Liver (tissue), 3 donors: ENCODE measurements around the gene EFEMP2.

ENCODE experiments used
- CTCF ChIP-seq: fragments of 150-350 bp; IDR thresholded peaks from 2 replicates; pipeline ENCODE4 v1.5.1; 2017; ENCODE audit warnings: improper control_type of control experiment, low read depth, low read length; ENCODE audit not compliant: missing input control
- EGR1 ChIP-seq, 2 donors: IDR thresholded peaks; 2 replicates each; pipeline ENCODE4 v1.6.1; 2016 to 2018; ENCODE audit warnings: antibody characterized with exemption in 2 of 2, low read depth in 2 of 2
- GABPA ChIP-seq, 2 donors: IDR thresholded peaks in 1 of 2; conservative IDR thresholded peaks in 1 of 2; 2 replicates each; pipeline ENCODE4 v1.6.1; 2016; ENCODE audit warnings: antibody characterized with exemption in 2 of 2, mild to moderate bottlenecking in 1 of 2, moderate library complexity in 1 of 2
- JUND ChIP-seq, 2 donors: IDR thresholded peaks; 2 replicates each; pipeline ENCODE4 v1.6.1; 2016; ENCODE audit warnings: antibody characterized with exemption in 2 of 2
- MAX ChIP-seq: IDR thresholded peaks from 2 replicates; pipeline ENCODE4 v1.6.1; 2016; ENCODE audit warnings: antibody characterized with exemption
- SP1 ChIP-seq: IDR thresholded peaks from 2 replicates; pipeline ENCODE4 v1.6.1; 2018; ENCODE audit warnings: antibody characterized with exemption, mild to moderate bottlenecking
- TAF1 ChIP-seq: conservative IDR thresholded peaks from 2 replicates; pipeline ENCODE4 v1.6.1; 2016; ENCODE audit warnings: antibody characterized with exemption, mild to moderate bottlenecking
- TF ChIP-seq, protein P1 (sequence below): IDR thresholded peaks from 2 replicates; pipeline ENCODE4 v1.6.1; 2016; ENCODE audit warnings: antibody characterized with exemption, mild to moderate bottlenecking
- donor health status: healthy.
- donor health status: healthy.

DNA sequence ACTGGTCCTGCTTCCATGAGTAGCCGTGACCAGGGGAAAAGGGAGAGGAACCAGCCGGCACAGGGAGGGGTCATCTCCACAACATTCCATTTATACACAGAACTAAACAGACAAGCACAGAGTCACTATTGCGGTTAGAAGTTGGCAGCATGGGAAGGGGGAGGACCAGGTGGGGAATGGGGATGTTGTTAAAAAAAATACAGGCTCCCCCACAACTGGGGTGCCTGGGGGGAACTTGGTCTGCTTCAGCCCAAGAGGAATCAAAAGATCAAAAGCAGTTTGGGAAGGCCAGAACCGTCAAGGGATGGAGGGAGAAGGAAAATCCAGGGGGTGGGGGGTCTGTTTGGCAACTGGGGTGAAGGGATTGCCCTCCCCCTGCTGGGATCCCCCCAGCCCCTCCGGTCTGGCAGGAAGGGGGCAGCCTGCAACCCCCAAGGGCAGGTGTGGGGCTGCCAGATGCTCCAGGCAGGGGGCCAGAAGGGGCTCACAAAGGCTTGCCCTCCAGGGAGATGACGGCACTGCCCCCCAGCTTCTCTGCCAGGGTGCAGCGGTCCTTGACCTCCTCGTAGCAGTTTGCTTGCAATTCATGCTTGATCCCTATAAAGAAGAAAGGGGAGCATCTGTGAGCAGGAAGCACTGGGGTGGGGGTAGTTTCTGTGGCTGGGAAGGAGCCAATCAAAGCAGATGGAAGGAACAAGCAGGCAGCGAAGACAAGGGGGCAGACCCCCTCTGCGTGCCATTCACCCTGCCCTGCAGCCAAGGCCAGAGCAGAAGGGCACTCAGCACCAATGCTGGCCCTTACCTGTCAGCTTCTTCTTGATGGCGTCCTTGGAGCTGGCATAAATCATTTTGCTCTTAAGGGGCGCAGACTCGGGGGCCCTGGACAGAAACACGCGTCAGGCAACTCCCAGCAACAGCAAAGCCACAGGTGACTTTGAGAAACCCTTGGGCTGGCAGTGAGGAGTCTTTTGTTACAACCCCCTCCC, 17.5 kb downstream of the EFEMP2 start:
- TF ChIP-seq CTCF = no peak
- TF ChIP-seq JUND (IDR thresholded peaks at IDR 0.05) = no peak
- no peak for TF ChIP-seq TAF1
- TF ChIP-seq, protein P1, sequence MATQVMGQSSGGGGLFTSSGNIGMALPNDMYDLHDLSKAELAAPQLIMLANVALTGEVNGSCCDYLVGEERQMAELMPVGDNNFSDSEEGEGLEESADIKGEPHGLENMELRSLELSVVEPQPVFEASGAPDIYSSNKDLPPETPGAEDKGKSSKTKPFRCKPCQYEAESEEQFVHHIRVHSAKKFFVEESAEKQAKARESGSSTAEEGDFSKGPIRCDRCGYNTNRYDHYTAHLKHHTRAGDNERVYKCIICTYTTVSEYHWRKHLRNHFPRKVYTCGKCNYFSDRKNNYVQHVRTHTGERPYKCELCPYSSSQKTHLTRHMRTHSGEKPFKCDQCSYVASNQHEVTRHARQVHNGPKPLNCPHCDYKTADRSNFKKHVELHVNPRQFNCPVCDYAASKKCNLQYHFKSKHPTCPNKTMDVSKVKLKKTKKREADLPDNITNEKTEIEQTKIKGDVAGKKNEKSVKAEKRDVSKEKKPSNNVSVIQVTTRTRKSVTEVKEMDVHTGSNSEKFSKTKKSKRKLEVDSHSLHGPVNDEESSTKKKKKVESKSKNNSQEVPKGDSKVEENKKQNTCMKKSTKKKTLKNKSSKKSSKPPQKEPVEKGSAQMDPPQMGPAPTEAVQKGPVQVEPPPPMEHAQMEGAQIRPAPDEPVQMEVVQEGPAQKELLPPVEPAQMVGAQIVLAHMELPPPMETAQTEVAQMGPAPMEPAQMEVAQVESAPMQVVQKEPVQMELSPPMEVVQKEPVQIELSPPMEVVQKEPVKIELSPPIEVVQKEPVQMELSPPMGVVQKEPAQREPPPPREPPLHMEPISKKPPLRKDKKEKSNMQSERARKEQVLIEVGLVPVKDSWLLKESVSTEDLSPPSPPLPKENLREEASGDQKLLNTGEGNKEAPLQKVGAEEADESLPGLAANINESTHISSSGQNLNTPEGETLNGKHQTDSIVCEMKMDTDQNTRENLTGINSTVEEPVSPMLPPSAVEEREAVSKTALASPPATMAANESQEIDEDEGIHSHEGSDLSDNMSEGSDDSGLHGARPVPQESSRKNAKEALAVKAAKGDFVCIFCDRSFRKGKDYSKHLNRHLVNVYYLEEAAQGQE = no peak
- no peak for TF ChIP-seq SP1
- TF ChIP-seq GABPA (IDR thresholded peaks at IDR 0.05 in 1 of 2, conservative IDR thresholded peaks at IDR 0.05 in 1 of 2) = no peak
- TF ChIP-seq EGR1 (IDR thresholded peaks at IDR 0.05; ENCODE audit: low read depth in 2 of 2) = no peak
- TF ChIP-seq MAX = no peak
